ENCODE data around the gene ASXL1. TPM values are rescaled to one million over a fixed set of nuclear protein-coding genes. Genes with fewer than 3 reads are reported as not detected.
A peak's percentile ranks its signal among the peaks of the same experiment; 100 is the strongest.

Gene ASXL1
- total RNA-seq, 3 donors from 2014 or later (not counting 1 experiment from before 2014, with no cell fraction given): 106 to 125 (median 108) TPM

GRCh38 chr20:32442630-32443373 is 84.7 kb downstream of the ASXL1 start:
- no peak overlapping the region for H3K4me3 ChIP-seq (ENCODE audit: low read length)
- no peak overlapping the region for H3K27ac ChIP-seq (ENCODE audit: low read length)
- no peaks in the 10 kb centered on the region for H3K27me3 ChIP-seq (ENCODE audit: control insufficient read depth, insufficient read depth, low read length)
- 80% methylated on average over 6 of the region's 10 CpGs for WGBS (ENCODE audit: insufficient coverage)
- DNase-seq (no peak), ATAC-seq (no peak)
- H3K9me3 ChIP-seq (ENCODE audit: control insufficient read depth, insufficient read depth, low read length): no peaks in the 10 kb centered on the region
- Mint-ChIP-seq H3K27me3 (ENCODE audit: low read depth in 2 of 2) (no peaks in the 10 kb centered on the region), H3K27ac (peak overlapping the region; percentile 48 to 82), H3K9me3 (no peaks in the 10 kb centered on the region), H3K4me1 (peaks cover 47% of the 10 kb centered on the region in 2 donors), H3K36me3 (no peaks in the 10 kb centered on the region), H3K4me3 (no peak overlapping the region)
- H3K36me3 ChIP-seq (ENCODE audit: control insufficient read depth, insufficient read depth, low read length): peaks cover 43% of the 10 kb centered on the region
- H3K4me1 ChIP-seq (ENCODE audit: control insufficient read depth, insufficient read depth, low read length): peaks cover 18% of the 10 kb centered on the region
- intact Hi-C loops (cut with micrococcal nuclease): no loop called here
- TF ChIP-seq CTCF (IDR thresholded peaks at IDR 0.05): no peak

- H3K4me3 ChIP-seq (ENCODE audit: low read length): no peak overlapping the region
- DNase-seq: peak in 1 of 2 donors; percentile 41
- peaks cover 43% of the 10 kb centered on the region for H3K36me3 ChIP-seq (ENCODE audit: control insufficient read depth, insufficient read depth, low read length)
- Mint-ChIP-seq H3K9me3 (no peaks in the 10 kb centered on the region), H3K36me3 (no peaks in the 10 kb centered on the region), H3K27me3 (ENCODE audit: low read depth in 2 of 2) (no peaks in the 10 kb centered on the region), H3K27ac (peak overlapping the region; percentile 70 to 82), H3K4me3 (no peak overlapping the region), H3K4me1 (peaks cover 45 to 51% of the 10 kb centered on the region in 2 donors)
- H3K27ac ChIP-seq (ENCODE audit: low read length): no peak overlapping the region
- no peak for TF ChIP-seq CTCF (IDR thresholded peaks at IDR 0.05)
- H3K27me3 ChIP-seq (ENCODE audit: control insufficient read depth, insufficient read depth, low read length): no peaks in the 10 kb centered on the region
- H3K9me3 ChIP-seq (ENCODE audit: control insufficient read depth, insufficient read depth, low read length): no peaks in the 10 kb centered on the region
- WGBS (ENCODE audit: insufficient coverage): 78% methylated on average over 3 of the region's 3 CpGs
- peaks cover 18% of the 10 kb centered on the region for H3K4me1 ChIP-seq (ENCODE audit: control insufficient read depth, insufficient read depth, low read length)
- no peak for ATAC-seq
- intact Hi-C loops (cut with micrococcal nuclease): no loop called here
Measured at GRCh38 chr20:32443386-32443974, 85.3 kb downstream of the ASXL1 start.

- no peak overlapping the region for H3K4me3 ChIP-seq (ENCODE audit: low read length)
- Mint-ChIP-seq H3K4me1 (peaks cover 39 to 45% of the 10 kb centered on the region in 2 donors), H3K27me3 (ENCODE audit: low read depth in 2 of 2) (no peaks in the 10 kb centered on the region), H3K36me3 (no peaks in the 10 kb centered on the region), H3K4me3 (no peak overlapping the region), H3K9me3 (no peaks in the 10 kb centered on the region), H3K27ac (peak overlapping the region; percentile 70 to 82)
- DNase-seq: no peak
- WGBS (ENCODE audit: insufficient coverage): 93% methylated on average over 7 of the region's 7 CpGs
- ATAC-seq: no peak
- TF ChIP-seq CTCF (IDR thresholded peaks at IDR 0.05): no peak
- H3K4me1 ChIP-seq (ENCODE audit: control insufficient read depth, insufficient read depth, low read length): peaks cover 11% of the 10 kb centered on the region
- H3K27ac ChIP-seq (ENCODE audit: low read length): no peak overlapping the region
- intact Hi-C loops (cut with micrococcal nuclease): no loop called here
- H3K27me3 ChIP-seq (ENCODE audit: control insufficient read depth, insufficient read depth, low read length): no peaks in the 10 kb centered on the region
- H3K9me3 ChIP-seq (ENCODE audit: control insufficient read depth, insufficient read depth, low read length): no peaks in the 10 kb centered on the region
- peaks cover 54% of the 10 kb centered on the region for H3K36me3 ChIP-seq (ENCODE audit: control insufficient read depth, insufficient read depth, low read length)
Measured at GRCh38 chr20:32444474-32445220, 86.5 kb downstream of the ASXL1 start.
